Activated CD8-positive, alpha-beta memory T cell treated with anti-CD3 and anti-CD28 coated beads, Interleukin-2, amount 50 U/mL, for 24 hours (primary cell): ENCODE measurements around the gene MMP24OS.

Experiments
- DNase-seq: peaks from one replicate; pipeline ENCODE4 v3.0.0-alpha.2; 2020; ENCODE audit errors: extremely low read depth

The MMP24OS gene

DNA sequence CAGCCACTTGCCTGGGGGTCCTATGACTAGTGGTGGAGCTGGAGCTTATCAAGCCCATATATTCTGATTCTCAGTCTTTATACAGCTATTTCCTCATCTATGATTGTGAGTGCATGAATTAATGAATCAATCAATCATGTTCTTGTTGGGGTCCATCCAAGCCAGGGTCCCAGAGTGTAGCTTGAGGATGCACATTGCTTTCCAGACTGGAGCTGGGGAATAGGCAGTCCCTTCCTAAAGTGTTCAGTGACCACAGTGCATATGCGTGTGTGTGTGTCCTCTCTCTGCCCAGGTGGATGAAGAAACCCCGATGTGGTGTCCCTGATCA is 26.3 kb downstream of the MMP24OS start:
- DNase-seq = no peak

DNA sequence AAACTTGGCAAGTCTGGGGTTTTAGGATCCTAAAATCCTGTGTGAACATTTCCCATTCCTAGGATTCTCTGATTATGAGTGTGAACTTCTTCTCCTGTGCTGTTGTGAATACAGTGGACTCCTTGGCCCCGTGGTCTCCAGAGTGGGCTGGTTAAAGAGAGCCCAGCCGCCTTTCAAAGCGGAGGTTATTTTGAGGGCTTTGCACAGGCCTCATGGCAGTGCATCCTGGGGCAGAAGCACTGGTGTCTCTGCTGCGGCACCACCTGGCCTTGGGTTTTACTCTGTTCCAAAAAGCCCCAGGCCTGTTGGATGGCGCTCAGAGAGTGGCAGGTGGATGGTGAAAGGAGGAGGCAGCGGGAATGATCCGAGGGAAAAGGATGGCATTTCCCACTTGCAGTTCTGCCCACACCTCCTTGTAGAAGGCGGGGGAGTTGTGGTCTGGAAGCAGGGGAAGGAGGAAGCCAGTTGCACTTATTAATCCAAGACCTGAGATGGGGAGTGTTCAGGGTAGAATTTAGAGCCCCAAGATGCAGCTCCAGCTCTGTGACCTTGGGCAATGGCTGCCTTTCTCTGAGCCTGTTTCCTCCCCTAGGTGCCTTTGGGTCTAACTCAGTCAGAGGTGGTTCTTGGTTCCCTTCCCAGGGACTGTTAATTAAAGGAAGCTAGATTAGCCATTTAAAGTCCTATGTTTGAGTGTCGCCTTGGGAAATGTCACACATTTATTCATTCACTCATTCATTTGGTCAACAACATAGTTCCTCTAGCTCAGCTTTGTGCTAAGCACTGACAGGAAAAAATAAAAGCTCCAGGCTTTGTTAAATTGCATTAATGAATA is 29.1 kb downstream of the MMP24OS start:
- DNase-seq = no peak

DNA sequence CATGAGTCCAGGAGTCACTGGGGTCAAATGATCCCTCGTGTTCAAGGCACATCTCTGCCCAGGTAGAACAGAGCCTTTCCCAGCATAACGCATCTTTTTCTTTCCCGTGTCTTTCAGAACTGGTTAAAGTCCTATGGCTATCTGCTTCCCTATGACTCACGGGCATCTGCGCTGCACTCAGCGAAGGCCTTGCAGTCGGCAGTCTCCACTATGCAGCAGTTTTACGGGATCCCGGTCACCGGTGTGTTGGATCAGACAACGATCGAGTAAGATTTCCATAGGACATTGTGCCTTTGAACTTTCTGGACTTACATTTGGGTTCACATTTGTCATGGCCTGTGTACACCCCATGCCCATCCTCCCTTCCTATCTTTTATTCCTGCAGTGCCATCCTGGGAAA is 31.2 kb downstream of the MMP24OS start:
- no peak for DNase-seq

GRCh38 chr20:35243986-35244385 is 33.9 kb downstream of the MMP24OS start:
- no peak for DNase-seq

DNA sequence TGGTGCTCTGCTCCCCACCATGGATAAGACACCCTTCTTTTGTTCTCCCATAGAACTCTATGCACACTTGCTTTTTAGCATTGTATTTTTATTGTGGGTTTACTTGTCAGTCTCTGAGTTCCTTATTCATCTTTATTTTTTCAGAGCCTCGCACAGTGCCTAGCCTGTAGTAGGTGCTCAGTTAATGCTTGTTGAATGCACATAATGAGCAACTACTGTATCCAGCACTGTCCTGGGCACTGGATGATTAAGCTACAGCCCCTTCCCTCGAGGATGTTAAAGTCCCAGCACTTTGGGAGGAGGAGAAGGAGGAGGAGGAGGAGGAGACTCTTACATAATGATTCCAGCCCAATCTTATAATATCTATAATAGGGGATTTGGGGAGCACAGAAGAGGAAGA is 34.6 kb downstream of the MMP24OS start:
- no peak for DNase-seq

- no peak for DNase-seq
These were observed 37.1 kb downstream of the MMP24OS start for GRCh38 chr20:35240811-35241293.

DNA sequence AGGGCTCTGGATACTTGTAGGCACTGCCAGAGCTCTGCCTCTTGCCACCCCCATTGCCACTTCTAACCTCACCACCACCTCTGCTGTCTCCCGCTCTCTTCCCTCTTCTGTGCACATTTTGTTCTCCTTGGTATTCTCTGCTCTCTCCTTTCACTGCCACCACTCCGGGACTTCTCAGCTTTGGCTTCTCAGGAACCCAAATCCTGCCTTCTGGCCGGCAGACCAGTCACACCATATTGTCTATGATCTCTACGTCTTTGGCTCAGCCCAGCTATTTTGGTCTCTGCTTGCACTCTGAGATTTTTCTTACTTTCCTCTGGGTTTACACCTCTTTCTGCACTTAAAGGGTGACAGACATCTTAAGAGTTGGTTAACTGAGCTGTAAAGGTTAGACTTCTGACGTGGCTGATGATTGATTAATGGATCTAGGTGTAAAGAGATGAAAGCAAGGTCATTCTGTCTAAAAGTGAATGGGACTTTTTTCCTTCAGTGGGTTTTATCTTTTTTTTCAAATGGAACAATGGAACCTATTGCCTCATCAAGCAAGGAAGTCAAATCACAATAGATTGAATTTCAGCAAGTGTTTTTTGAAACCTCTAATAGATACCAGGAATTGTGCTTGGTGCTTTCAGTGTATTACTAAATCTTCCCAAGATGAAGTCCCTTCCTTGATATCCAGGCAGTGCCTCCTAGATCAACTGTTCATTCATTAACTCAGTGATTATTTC is 37.7 kb downstream of the MMP24OS start:
- DNase-seq = no peak

DNA sequence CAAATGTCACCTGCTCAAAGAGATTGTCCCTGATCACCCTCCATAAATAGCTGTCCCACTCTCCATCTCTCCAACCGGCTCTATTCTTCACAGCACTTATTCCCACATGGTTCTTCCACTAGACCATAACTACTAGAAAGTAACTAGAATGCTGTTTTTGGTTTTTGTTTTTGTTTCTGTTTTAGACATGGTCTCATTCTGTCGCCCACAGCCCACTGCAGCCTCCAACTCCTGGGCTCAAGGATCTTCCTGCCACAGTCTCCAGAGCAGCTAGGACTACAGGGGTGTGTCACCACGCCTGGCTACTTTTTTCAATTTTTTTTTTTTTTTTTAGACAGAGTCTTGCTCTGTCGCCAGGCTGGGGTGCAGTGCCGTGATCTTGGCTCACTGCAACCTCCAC is 39.2 kb downstream of the MMP24OS start:
- DNase-seq = no peak

GRCh38 chr20:35238170-35238569 is 39.8 kb downstream of the MMP24OS start:
- no peak for DNase-seq

DNA sequence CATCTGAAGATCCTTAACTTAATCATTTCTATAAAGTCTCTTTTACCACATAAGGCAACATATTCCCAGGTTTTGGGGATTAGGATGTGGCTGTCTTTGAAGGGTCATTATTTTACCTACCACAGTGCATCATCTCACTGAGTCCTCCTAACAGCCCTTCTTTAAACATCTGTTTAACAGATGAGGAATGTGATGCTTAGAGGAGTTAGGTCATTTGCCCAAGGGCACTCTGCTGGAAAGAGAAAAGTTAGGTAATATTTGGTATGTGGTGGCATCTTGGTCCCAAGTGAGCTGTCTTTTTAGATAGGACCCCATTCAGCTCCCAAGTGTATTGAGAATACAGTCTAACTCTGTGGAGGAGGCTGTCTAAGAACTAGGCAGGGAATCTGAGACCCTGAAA is 40.4 kb downstream of the MMP24OS start:
- no peak for DNase-seq

DNA sequence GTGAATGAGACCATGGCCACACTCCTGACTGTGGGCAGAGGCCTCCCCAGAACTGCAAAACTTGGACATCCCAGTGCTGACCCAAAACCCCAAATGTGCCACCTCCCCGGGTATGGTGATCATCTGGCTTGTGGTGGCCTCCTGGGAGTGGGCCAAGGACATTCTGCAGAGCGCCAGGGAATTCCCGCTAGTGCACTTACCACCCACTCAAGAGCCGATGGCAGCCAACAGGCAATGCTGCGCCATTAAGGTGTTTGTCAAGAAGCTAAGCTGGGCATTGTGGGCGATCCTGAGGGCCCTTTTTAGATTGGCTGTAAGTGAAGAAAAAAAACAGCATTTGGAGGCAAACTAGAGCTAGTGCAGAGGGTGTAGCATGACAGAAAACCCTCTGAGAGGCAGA is 42.0 kb downstream of the MMP24OS start:
- DNase-seq = no peak

- no peak for DNase-seq
These were observed 45.3 kb downstream of the MMP24OS start for GRCh38 chr20:35232575-35232974.

GRCh38 chr20:35226884-35227681 is 50.8 kb downstream of the MMP24OS start:
- no peak for DNase-seq
